Stomach (tissue), 9 donors: ENCODE measurements around the gene RAI1. TPM values are rescaled to one million over a fixed set of nuclear protein-coding genes. Genes with fewer than 3 reads are reported as not detected.

Experiments
- DNase-seq, 2 donors: peaks; one replicate each; pipeline versions ENCODE4 v3.0.0 to v3.0.0-alpha.2; 2013 to 2019
- H3K27ac ChIP-seq, 5 donors: fragments of 200-600 bp in 4 of 5; sonication (generic) in 4 of 5; one replicate each; pipeline ENCODE4 v1.5.1; 2013 to 2019; ENCODE audit warnings: mild to moderate bottlenecking in 1 of 5, moderate library complexity in 1 of 5
- H3K27me3 ChIP-seq, 3 donors: fragments of 200-600 bp; sonication (generic); one replicate each; pipeline ENCODE4 v1.5.1; 2017 to 2019; ENCODE audit warnings: mixed run types in 1 of 3
- H3K36me3 ChIP-seq, 4 donors: fragments of 200-600 bp; sonication (generic); 1 replicate in 3 of 4; 2 replicates in 1 of 4; pipeline ENCODE4 v1.5.1; 2016 to 2019
- H3K4me1 ChIP-seq, 4 donors: fragments of 200-600 bp; sonication (generic); one replicate each; pipeline ENCODE4 v1.5.1; 2016 to 2019
- H3K4me3 ChIP-seq, 4 donors: fragments of 200-600 bp; sonication (generic) in 3 of 4; one replicate each; pipeline ENCODE4 v1.5.1; 2016 to 2019; ENCODE audit warnings: mild to moderate bottlenecking in 1 of 4
- H3K9me3 ChIP-seq, 4 donors: fragments of 200-600 bp; sonication (generic); one replicate each; pipeline ENCODE4 v1.5.1; 2016 to 2019
- CTCF ChIP-seq, 7 experiments: fragments of 450-650 bp in 4 of 7; fragments of 200-600 bp in 3 of 7; sonication (generic) in 3 of 7; IDR thresholded peaks; one replicate each; pipeline ENCODE4 v1.5.1; 2016 to 2019; ENCODE audit warnings: antibody characterized with exemption in 7 of 7, control low read depth in 2 of 7, mild to moderate bottlenecking in 1 of 7
- EP300 ChIP-seq: sonication (generic); formaldehyde crosslinking; IDR thresholded peaks from one replicate; pipeline ENCODE4 v1.6.1; 2017; ENCODE audit warnings: antibody characterized with exemption
- POLR2A ChIP-seq, 4 donors: fragments of 450-650 bp; IDR thresholded peaks; one replicate each; pipeline ENCODE4 v1.6.1; 2016; ENCODE audit warnings: antibody characterized with exemption in 4 of 4, control low read depth in 2 of 4, mild to moderate bottlenecking in 1 of 4, moderate library complexity in 1 of 4
- POLR2AphosphoS5 ChIP-seq, 3 donors: sonication (generic); formaldehyde crosslinking; IDR thresholded peaks; one replicate each; pipeline ENCODE4 v1.6.1; 2016; ENCODE audit warnings: antibody characterized with exemption in 3 of 3
- WGBS, 5 donors: extraction: QIAGEN DNeasy Blood & Tissue Kit in 3 of 5; methylation state at CpG; one replicate each; pipeline versions ENCODE4 v1.1.5 to v1.1.7; 2013 to 2018; 5-methylcytosine and 5-hydroxymethylcytosine counted together
- intact Hi-C: fragments of 100-400 bp; cut with DNase I; formaldehyde crosslinking; loops from one replicate; pipeline ENCODE4 v1.15.1; 2023; ENCODE audit warnings: low total_unique reads
- polyA plus RNA-seq, 3 donors: library from polyadenylated mRNA; stranded (reverse); fragments of 200-250 nt; gene quantifications; one replicate each; pipeline ENCODE4 v1.2.3, GENCODE V29; 2013
- total RNA-seq, 5 donors: library from RNA; depleted of rRNA; stranded (reverse); fragments of >200 nt; gene quantifications; one replicate each; pipeline versions ENCODE4 v1.1.0 to v1.2.3, GENCODE V29; 2014 to 2016
- donor health status: healthy with polysubstance abuse.
- donor health status: Bipolar disorder and iron deficiency.
- donor health status: healthy.

RAI1 gene
- total and polyA plus RNA-seq, 8 donors: 4.6 to 94.5 (median 28.3) TPM

- 67 to 87% (median 79%) methylated on average over 6 to 9 of the region's 9 CpGs for WGBS, 5 donors
- intact Hi-C loops: no loop called here
- Histone ChIP-seq H3K9me3 (no peaks in the 10 kb centered on the region), H3K27me3 (no peaks in the 10 kb centered on the region), H3K4me3 (no peak overlapping the region), H3K27ac (peak overlapping the region; percentile 83 to 95 (median 89)), H3K36me3 (no peaks in the 10 kb centered on the region), H3K4me1 (peaks cover 51 to 81% (median 75%) of the 10 kb centered on the region in 4 donors)
- TF ChIP-seq POLR2AphosphoS5 (IDR thresholded peaks at IDR 0.05) (no peak), EP300 (no peak), POLR2A (IDR thresholded peaks at IDR 0.05) (no peak), CTCF (IDR thresholded peaks at IDR 0.05) (no peak)
- no peak for DNase-seq
These were observed 27.6 kb downstream of the RAI1 start for GRCh38 chr17:17708816-17709215.

- 50 to 81% (median 59%) methylated on average over 8 to 15 of the region's 15 CpGs for WGBS, 5 donors
- no peak for TF ChIP-seq EP300
- TF ChIP-seq POLR2AphosphoS5 (IDR thresholded peaks at IDR 0.05): no peak
- no peak for TF ChIP-seq CTCF (IDR thresholded peaks at IDR 0.05)
- no peak for TF ChIP-seq POLR2A (IDR thresholded peaks at IDR 0.05)
- Histone ChIP-seq H3K9me3 (no peaks in the 10 kb centered on the region), H3K27ac (peak overlapping the region; percentile 83 to 95 (median 89)), H3K27me3 (no peaks in the 10 kb centered on the region), H3K4me3 (no peak overlapping the region), H3K4me1 (peaks cover 61 to 87% (median 84%) of the 10 kb centered on the region in 4 donors), H3K36me3 (no peaks in the 10 kb centered on the region)
- DNase-seq: peak in 1 of 2 donors; percentile 40
- intact Hi-C loops: no loop called here
These were observed 28.6 kb downstream of the RAI1 start for GRCh38 chr17:17709815-17710321.

- intact Hi-C loops: no loop called here
- H3K4me1 ChIP-seq: peaks cover 66 to 91% (median 88%) of the 10 kb centered on the region in 4 donors
- 73 to 79% (median 76%) methylated on average over 4 of the region's 4 CpGs; no CpG with 5 or more reads in 1 of the 5 donors for WGBS, 5 donors
These were observed 29.1 kb downstream of the RAI1 start for GRCh38 chr17:17710355-17710727.

More at GRCh38 chr17:17710355-17710727, 29.1 kb downstream of the RAI1 start:
- H3K4me3 ChIP-seq: no peak overlapping the region
- H3K9me3 ChIP-seq: no peaks in the 10 kb centered on the region
- TF ChIP-seq CTCF (IDR thresholded peaks at IDR 0.05) (no peak), EP300 (no peak), POLR2A (IDR thresholded peaks at IDR 0.05) (no peak), POLR2AphosphoS5 (IDR thresholded peaks at IDR 0.05) (no peak)
- peak in 1 of 2 donors; percentile 23 for DNase-seq
- peak overlapping the region; percentile 83 to 95 (median 89) for H3K27ac ChIP-seq
- H3K27me3 ChIP-seq: no peaks in the 10 kb centered on the region
- H3K36me3 ChIP-seq: no peaks in the 10 kb centered on the region
